ENCODE measurements around the gene C6orf118. TPM values are rescaled to one million over a fixed set of nuclear protein-coding genes. Genes with fewer than 3 reads are reported as not detected.

The C6orf118 gene
- total RNA-seq, 1 experiment from 2014 or later: not detected

DNA sequence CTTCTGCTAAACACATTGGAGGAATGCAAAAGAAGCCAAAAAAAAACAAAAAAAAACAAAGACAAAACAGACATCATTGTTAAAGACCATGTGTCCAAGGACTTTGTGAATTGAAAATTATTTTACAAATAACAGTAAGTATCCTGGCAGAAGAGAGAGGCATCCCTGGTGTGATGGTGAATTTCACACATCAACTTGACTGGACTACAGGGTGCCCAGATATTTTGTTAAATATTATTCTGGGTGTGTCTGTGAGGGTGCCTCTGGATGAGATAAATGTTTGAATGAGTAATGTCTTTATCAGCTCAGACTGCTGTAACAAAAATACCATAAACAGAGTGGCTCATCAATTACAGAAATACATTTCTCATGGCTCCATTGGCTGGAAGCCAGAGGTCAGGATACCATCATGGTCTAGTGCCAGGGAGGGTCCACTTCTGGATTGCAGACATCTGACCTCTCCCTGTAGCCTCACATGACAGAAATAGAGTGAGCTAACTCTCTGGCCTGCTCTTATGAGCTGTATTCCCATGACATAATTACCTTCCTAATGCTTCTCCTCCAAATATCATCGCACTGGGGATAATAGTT lies 12.2 kb upstream of the C6orf118 start:
- H3K14ac ChIP-seq (ENCODE audit: insufficient read depth, low read length): no peak overlapping the region
- no peak overlapping the region for H4K5ac ChIP-seq (ENCODE audit: insufficient read length, low read depth, low read length)
- H3K27me3 ChIP-seq (ENCODE audit: insufficient read depth, low read length): no peaks in the 10 kb centered on the region
- H3K9ac ChIP-seq (ENCODE audit: extremely low read depth, insufficient read length, low read length): no peak overlapping the region
- no peak overlapping the region for H3K18ac ChIP-seq (ENCODE audit: insufficient read length, low read depth, low read length)
- H3T11ph ChIP-seq (ENCODE audit: low read length): no peak overlapping the region
- no peak overlapping the region for H2AK5ac ChIP-seq (ENCODE audit: insufficient read length, low read length)
- H4K20me1 ChIP-seq (ENCODE audit: control insufficient read depth, insufficient read depth, insufficient read length): no peaks in the 10 kb centered on the region
- no peak overlapping the region for H3K4me2 ChIP-seq (ENCODE audit: insufficient read depth, insufficient read length, low read length)
- Mint-ChIP-seq H3K27ac (no peak overlapping the region), H3K9me3 (peaks cover 24 to 32% of the 10 kb centered on the region in 2 experiments), H3K4me1 (peaks cover 0 to 2% of the 10 kb centered on the region in 2 experiments; a peak in 1 of 4 replicates), H3K4me3 (no peak overlapping the region), H3K27me3 (ENCODE audit: low read depth) (peaks cover 2% of the 10 kb centered on the region), H3K36me3 (ENCODE audit: insufficient read depth in 1 of 3, low read depth in 3 of 3) (peaks cover 5 to 18% (median 8%) of the 10 kb centered on the region in 3 experiments)
- H3K23ac ChIP-seq (ENCODE audit: insufficient read length, low read depth, low read length): no peak overlapping the region
- H3K23me2 ChIP-seq (ENCODE audit: insufficient read length, low read depth, low read length, poor library complexity, severe bottlenecking): no peaks in the 10 kb centered on the region
- no peak overlapping the region for H3K56ac ChIP-seq (ENCODE audit: insufficient read length, low read depth, low read length)
- TF ChIP-seq, protein P1, sequence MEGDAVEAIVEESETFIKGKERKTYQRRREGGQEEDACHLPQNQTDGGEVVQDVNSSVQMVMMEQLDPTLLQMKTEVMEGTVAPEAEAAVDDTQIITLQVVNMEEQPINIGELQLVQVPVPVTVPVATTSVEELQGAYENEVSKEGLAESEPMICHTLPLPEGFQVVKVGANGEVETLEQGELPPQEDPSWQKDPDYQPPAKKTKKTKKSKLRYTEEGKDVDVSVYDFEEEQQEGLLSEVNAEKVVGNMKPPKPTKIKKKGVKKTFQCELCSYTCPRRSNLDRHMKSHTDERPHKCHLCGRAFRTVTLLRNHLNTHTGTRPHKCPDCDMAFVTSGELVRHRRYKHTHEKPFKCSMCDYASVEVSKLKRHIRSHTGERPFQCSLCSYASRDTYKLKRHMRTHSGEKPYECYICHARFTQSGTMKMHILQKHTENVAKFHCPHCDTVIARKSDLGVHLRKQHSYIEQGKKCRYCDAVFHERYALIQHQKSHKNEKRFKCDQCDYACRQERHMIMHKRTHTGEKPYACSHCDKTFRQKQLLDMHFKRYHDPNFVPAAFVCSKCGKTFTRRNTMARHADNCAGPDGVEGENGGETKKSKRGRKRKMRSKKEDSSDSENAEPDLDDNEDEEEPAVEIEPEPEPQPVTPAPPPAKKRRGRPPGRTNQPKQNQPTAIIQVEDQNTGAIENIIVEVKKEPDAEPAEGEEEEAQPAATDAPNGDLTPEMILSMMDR (conservative IDR thresholded peaks at IDR 0.05): no peak
- WGBS (ENCODE audit: extremely low coverage, insufficient read length, low lambda C conversion rate): no CpG with 5 or more reads among the region's 1 CpG
- H2BK15ac ChIP-seq (ENCODE audit: low read depth, low read length): no peak overlapping the region
- no peak overlapping the region for H2BK12ac ChIP-seq (ENCODE audit: insufficient read length, low read depth, low read length)
- no peak overlapping the region for H3K4ac ChIP-seq (ENCODE audit: low read depth, low read length)
- H4K91ac ChIP-seq (ENCODE audit: insufficient read length, low read depth, low read length): no peak overlapping the region
- H2BK5ac ChIP-seq (ENCODE audit: insufficient read length, low read length): no peak overlapping the region
- H2AFZ ChIP-seq (ENCODE audit: low read length): no peak overlapping the region
- H3K79me1 ChIP-seq (ENCODE audit: insufficient read depth, low read depth, low read length, poor library complexity, severe bottlenecking): no peaks in the 10 kb centered on the region
- no peak overlapping the region for H3K27ac ChIP-seq (ENCODE audit: insufficient read length, low read depth, low read length)
- DNase-seq: no peak
- no peaks in the 10 kb centered on the region for H3K9me3 ChIP-seq (ENCODE audit: control insufficient read depth, low read depth, low read length)
- H4K8ac ChIP-seq (replicated peaks; ENCODE audit: insufficient read length, low read depth, low read length): no peak overlapping the region
- no peaks in the 10 kb centered on the region for H3K4me1 ChIP-seq (ENCODE audit: insufficient read depth, low read length)
- no peak overlapping the region for H2BK20ac ChIP-seq (ENCODE audit: low read depth, low read length, poor library complexity, severe bottlenecking)
- H2BK120ac ChIP-seq (ENCODE audit: low read depth, low read length, poor library complexity, severe bottlenecking): no peak overlapping the region
- no peaks in the 10 kb centered on the region for H3K79me2 ChIP-seq (ENCODE audit: insufficient read depth, low read length)

Measured in H9 (cell line).